ENCODE data around the gene IL27RA. TPM values are rescaled to one million over a fixed set of nuclear protein-coding genes. Genes with fewer than 3 reads are reported as not detected.
"Not testable (repeated sequence)": the region's sequence is repeated elsewhere in the genome, so short reads cannot be mapped to it uniquely, and the experiment has no call there.

IL27RA gene
- total RNA-seq, 2 experiments from 2014 or later = 66.5 to 70.3 TPM

DNA sequence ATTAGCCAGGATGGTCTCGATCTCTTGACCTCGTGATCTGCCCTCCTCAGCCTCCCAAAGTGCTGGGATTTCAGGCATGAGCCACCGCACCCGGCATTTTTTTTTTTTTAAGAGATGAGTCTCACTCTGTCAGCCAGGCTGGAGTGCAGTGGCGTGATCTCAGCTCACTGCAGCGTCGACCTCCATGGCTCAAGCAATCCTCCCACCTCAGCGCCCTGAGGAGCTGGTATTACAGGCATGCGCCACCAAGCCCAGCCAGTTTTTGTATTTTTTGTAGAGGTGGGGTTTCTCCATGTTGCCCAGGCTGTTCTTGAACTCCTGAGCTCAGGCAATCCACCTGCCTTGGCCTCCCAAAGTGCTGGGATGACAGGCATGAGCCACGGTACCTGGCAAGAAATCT lies 16.3 kb downstream of the IL27RA start:
- DNase-seq, H3K27me3 Mint-ChIP-seq, H3K9me3 Mint-ChIP-seq, H3K4me3 Mint-ChIP-seq, H3K27ac Mint-ChIP-seq, POLR2A ChIA-PET, H3K4me1 Mint-ChIP-seq: not testable (repeated sequence)
- CTCF ChIA-PET = interaction anchor here (0.6 to 4.3 kb wide), 14 partner anchors 8 to 437 kb away, joined by 3 to 36 read pairs (median 3); partner anchors contain the start of genes IL27RA and MISP3
- H3K36me3 Mint-ChIP-seq (ENCODE audit: low read depth) = peaks cover 66% of the 10 kb centered on the region

DNA sequence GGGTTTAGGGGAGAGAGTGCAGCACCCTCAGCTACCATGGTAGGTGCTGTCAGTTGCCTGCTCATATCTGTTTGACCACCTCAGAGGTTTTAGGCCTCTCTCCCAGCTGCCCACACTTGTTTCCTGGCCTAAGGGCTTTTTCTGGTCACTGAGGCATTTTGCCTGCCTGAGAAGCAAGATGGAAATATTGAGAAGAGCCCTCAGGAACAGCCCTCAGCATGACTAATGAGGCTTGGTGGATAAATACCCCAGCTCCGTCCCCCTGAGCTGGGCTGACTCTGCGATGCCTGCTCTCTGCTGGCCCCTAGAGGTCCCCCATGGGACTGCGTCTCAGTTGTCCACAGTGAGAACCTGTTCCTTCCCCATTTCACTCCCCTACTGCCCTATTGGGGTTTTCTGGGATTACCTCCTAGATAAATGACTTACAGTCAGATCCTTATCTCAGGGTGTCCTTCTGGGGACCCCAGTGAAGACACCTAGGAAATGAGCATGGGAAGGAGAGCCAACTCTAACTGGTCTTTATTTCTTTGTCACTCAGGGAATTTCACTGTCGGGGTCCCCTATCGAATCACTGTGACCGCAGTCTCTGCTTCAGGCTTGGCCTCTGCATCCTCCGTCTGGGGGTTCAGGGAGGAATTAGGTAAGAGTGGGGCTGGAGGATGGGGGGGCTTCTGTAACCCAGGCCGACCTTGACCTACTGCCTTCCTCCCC lies 17.0 kb downstream of the IL27RA start:
- Mint-ChIP-seq H3K27me3 (no peaks in the 10 kb centered on the region), H3K36me3 (ENCODE audit: low read depth) (peaks cover 67% of the 10 kb centered on the region), H3K27ac (no peak overlapping the region), H3K4me1 (peaks cover 4% of the 10 kb centered on the region), H3K4me3 (no peak overlapping the region), H3K9me3 (no peaks in the 10 kb centered on the region)
- POLR2A ChIA-PET = no interaction called here
- CTCF ChIA-PET = interaction anchor here (0.6 to 4.3 kb wide), 13 partner anchors 9 to 436 kb away, joined by 3 to 36 read pairs (median 3); partner anchors contain the start of genes IL27RA and MISP3
- peak; percentile 76 for DNase-seq

DNA sequence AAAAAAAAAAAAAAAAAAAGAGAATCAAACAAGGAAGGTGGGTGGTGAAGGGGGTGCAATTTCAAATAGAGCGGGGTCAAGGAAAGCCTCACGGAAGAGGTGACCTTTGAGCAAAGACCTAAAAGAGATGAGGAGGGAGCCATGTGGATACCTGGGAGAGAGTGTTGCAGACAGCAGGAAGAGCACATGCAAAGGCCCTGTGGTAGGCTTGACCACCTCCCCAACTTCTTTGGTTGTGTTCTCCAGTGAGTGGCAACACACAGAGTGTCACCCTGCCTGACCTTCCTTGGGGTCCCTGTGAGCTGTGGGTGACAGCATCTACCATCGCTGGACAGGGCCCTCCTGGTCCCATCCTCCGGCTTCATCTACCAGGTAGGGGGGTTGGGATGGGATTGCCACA lies 18.9 kb downstream of the IL27RA start:
- Mint-ChIP-seq H3K36me3 (ENCODE audit: low read depth) (peaks cover 67% of the 10 kb centered on the region), H3K27ac (no peak overlapping the region)

DNA sequence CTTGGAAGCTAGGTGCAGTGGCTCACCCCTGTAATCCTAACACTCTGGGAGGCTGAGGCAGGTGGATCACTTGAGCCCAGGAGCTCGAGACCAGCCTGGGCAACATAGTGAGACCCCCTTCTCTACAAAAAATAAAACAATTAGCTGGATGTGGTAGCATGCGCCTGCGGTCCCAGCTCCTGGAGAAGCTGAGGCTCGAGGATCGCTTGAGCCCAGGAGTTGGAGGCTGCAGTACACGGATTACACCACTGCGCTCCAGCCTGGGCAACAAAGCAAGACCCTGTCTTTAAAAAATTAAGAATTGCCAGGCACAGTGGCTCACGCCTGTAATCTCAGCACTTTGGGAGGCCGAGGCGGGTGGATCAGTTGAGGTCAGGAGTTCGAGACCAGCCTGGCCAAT lies 19.4 kb downstream of the IL27RA start:
- CTCF ChIA-PET = interaction anchor here (1.3 to 3.1 kb wide), 2 partner anchors 12 to 22 kb away, joined by 3 to 15 read pairs; partner anchors contain the start of gene MISP3
- H3K36me3 Mint-ChIP-seq (ENCODE audit: low read depth) = peaks cover 63% of the 10 kb centered on the region
- H3K27ac Mint-ChIP-seq, H3K4me1 Mint-ChIP-seq, H3K4me3 Mint-ChIP-seq, H3K27me3 Mint-ChIP-seq, H3K9me3 Mint-ChIP-seq, DNase-seq, POLR2A ChIA-PET: not testable (repeated sequence)

More for the DNA sequence above, 18.9 kb downstream of the IL27RA start:
- H3K4me3 Mint-ChIP-seq = no peak overlapping the region
- DNase-seq = no peak
- no peaks in the 10 kb centered on the region for H3K27me3 Mint-ChIP-seq
- peaks cover 4% of the 10 kb centered on the region for H3K4me1 Mint-ChIP-seq
- ChIA-PET CTCF (interaction anchor here (1.3 to 3.1 kb wide), 2 partner anchors 11 to 22 kb away, joined by 3 to 15 read pairs; partner anchors contain the start of gene MISP3), POLR2A (no interaction called here)
- no peaks in the 10 kb centered on the region for H3K9me3 Mint-ChIP-seq

DNA sequence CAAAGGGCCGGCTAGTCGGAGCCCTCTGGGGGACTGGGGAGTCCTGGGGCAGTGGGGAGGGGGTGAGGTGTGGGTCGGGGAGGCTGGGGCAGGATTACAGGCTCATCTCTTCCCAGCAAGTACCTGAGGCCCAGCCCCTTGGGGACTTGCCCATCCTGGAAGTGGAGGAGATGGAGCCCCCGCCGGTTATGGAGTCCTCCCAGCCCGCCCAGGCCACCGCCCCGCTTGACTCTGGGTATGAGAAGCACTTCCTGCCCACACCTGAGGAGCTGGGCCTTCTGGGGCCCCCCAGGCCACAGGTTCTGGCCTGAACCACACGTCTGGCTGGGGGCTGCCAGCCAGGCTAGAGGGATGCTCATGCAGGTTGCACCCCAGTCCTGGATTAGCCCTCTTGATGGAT lies 20.4 kb downstream of the IL27RA start:
- POLR2A ChIA-PET = no interaction called here
- Mint-ChIP-seq H3K4me3 (no peak overlapping the region), H3K4me1 (peaks cover 3% of the 10 kb centered on the region), H3K9me3 (no peaks in the 10 kb centered on the region), H3K36me3 (ENCODE audit: low read depth) (peaks cover 54% of the 10 kb centered on the region), H3K27ac (no peak overlapping the region), H3K27me3 (peaks cover 4% of the 10 kb centered on the region)
- DNase-seq = no peak
- CTCF ChIA-PET = interaction anchor here (3.1 kb wide), 1 partner anchor 21 kb away, joined by 15 read pairs; the partner anchor contains the start of gene MISP3

DNA sequence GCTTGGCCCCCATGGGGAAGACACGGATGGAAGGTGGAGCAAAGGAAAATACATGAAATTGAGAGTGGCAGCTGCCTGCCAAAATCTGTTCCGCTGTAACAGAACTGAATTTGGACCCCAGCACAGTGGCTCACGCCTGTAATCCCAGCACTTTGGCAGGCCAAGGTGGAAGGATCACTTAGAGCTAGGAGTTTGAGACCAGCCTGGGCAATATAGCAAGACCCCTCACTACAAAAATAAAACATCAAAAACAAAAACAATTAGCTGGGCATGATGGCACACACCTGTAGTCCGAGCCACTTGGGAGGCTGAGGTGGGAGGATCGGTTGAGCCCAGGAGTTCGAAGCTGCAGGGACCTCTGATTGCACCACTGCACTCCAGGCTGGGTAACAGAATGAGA lies 20.9 kb downstream of the IL27RA start:
- Mint-ChIP-seq H3K4me1 (peaks cover 3% of the 10 kb centered on the region), H3K36me3 (ENCODE audit: low read depth) (peaks cover 50% of the 10 kb centered on the region), H3K4me3 (no peak overlapping the region), H3K27ac (no peak overlapping the region), H3K27me3 (peaks cover 6% of the 10 kb centered on the region), H3K9me3 (no peaks in the 10 kb centered on the region)
- DNase-seq = no peak
- ChIA-PET POLR2A (no interaction called here), CTCF (interaction anchor here (0.5 to 3.1 kb wide), 7 partner anchors 18 to 517 kb away, joined by 3 to 15 read pairs (median 3); partner anchors contain the start of gene MISP3)

DNA sequence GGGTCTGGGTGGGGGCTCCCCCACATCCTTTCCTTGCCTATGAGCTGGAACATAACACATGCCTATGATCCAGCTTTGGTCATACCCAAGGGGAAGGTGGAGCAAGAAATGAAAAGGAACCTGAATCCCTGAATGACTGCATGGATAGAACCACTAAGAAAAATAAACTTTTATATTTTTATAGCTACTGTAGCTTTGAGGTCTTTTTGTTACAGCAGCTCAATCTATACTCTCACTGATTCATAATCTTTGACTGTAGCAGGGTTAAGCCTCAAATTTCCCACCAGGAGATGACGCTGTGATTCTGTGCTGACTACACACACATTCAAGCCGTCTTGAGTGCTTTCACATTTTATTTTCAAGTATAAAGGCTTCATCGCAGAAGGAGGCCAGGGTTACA lies 21.5 kb downstream of the IL27RA start:
- no peak for DNase-seq
- Mint-ChIP-seq H3K4me1 (peaks cover 7% of the 10 kb centered on the region), H3K27me3 (peaks cover 11% of the 10 kb centered on the region), H3K9me3 (no peaks in the 10 kb centered on the region), H3K4me3 (no peak overlapping the region), H3K27ac (no peak overlapping the region), H3K36me3 (ENCODE audit: low read depth) (peaks cover 47% of the 10 kb centered on the region)
- ChIA-PET POLR2A (no interaction called here), CTCF (interaction anchor here (0.5 to 3.1 kb wide), 6 partner anchors 18 to 517 kb away, joined by 3 to 15 read pairs (median 3); partner anchors contain the start of gene MISP3)

DNA sequence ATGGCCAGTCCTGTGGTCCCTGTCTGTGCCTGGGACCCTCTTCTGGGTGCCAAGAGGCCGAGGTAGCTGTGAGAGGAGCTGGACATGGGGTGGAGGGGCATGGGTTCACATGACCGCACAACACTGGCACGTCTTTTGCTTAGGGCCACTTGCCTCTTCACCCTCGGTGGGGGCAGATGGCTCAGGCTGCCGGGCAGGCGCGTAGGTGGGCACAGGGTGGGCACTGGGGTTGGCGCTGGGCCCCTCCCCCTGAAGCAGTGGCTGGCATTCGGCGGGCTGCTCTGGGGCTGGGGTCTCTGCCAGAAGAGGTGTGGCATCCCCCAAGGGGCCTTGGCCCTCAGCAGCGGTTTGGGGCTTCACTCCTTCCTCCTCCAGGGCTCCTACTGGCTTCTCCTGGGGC lies 21.9 kb downstream of the IL27RA start:
- Mint-ChIP-seq H3K27ac (no peak overlapping the region), H3K4me1 (peaks cover 12% of the 10 kb centered on the region), H3K36me3 (ENCODE audit: low read depth) (peaks cover 43% of the 10 kb centered on the region), H3K27me3 (peaks cover 16% of the 10 kb centered on the region), H3K4me3 (no peak overlapping the region), H3K9me3 (no peaks in the 10 kb centered on the region)
- DNase-seq = no peak
- ChIA-PET POLR2A (no interaction called here), CTCF (interaction anchor here (1.1 to 3.1 kb wide), 3 partner anchors 19 to 194 kb away, joined by 3 to 15 read pairs (median 3); partner anchors contain the start of gene MISP3)

DNA sequence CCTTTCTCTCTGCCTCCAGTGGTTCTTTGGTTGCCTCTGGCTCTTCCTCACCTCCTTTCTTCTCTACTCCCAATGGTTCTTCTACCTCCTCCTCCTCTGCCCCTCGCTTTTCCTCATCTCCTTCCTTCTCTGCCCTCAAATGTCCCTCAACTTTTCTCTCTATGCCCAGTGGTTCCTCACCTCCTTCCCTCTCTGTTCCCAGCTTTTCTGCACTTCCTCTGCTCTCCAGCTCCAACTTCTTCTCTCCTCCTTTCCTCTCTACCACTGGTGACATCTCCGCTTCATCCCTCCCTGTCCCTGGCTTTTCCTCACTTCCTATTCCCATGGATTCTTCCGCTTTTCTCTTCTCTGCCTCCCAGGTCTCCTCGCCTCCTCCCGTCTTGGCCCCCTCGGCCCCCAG lies 22.5 kb downstream of the IL27RA start:
- Mint-ChIP-seq H3K27ac (no peak overlapping the region), H3K4me3 (no peak overlapping the region), H3K9me3 (no peaks in the 10 kb centered on the region), H3K36me3 (ENCODE audit: low read depth) (peaks cover 38% of the 10 kb centered on the region), H3K4me1 (peaks cover 17% of the 10 kb centered on the region), H3K27me3 (peaks cover 22% of the 10 kb centered on the region)
- ChIA-PET POLR2A (no interaction called here), CTCF (no interaction called here)
- DNase-seq = no peak

DNA sequence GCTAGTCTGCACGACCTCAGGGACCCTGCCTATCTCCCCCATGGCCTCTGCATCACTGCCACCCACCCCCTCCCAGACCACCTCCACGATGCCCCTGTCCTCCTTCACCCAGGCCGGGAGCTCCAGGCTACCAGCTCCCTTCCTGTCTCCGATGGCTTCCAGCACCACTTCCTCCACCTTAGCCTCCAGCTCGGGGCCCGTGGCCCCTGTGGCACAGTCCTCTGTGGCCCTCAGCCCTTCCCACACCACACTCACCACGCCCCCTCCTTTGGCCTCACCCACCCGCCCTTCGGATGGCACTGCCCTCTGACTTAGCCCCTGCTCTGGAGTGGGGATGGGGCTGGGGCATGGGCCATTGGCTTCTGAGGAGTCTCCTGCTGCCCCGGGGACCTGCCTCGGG lies 23.2 kb downstream of the IL27RA start:
- H3K4me3 Mint-ChIP-seq = no peak overlapping the region
- peaks cover 17% of the 10 kb centered on the region for H3K4me1 Mint-ChIP-seq
- no peak overlapping the region for H3K27ac Mint-ChIP-seq
- peaks cover 33% of the 10 kb centered on the region for H3K36me3 Mint-ChIP-seq (ENCODE audit: low read depth)
- ChIA-PET POLR2A (no interaction called here), CTCF (interaction anchor here (0.6 kb wide), 1 partner anchor 23 kb away, joined by 3 read pairs; the partner anchor contains the start of gene IL27RA)
- no peak for DNase-seq
- H3K9me3 Mint-ChIP-seq = no peaks in the 10 kb centered on the region
- peaks cover 25% of the 10 kb centered on the region for H3K27me3 Mint-ChIP-seq

DNA sequence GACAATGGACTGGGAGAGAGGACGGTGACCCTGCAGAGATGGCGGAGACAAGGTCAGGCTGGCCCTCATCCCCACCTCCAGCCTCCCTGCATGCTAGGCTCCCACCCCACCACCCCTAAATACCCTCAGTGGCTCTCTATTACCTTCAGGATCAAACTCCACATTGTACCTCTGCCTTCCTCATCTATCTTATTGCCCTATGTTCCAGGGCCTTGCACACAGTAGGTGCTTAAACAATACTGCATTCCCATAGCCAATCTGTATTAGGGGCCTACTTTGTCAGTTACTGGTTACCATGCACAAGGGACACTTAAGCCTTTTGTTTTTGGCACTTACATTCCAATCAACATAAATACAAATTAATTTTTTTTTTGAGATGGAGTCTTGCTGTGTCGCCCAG lies 23.8 kb downstream of the IL27RA start:
- Mint-ChIP-seq H3K27ac (no peak overlapping the region), H3K27me3 (peaks cover 31% of the 10 kb centered on the region), H3K4me1 (peaks cover 17% of the 10 kb centered on the region), H3K9me3 (no peaks in the 10 kb centered on the region), H3K4me3 (no peak overlapping the region), H3K36me3 (ENCODE audit: low read depth) (peaks cover 27% of the 10 kb centered on the region)
- no peak for DNase-seq
- ChIA-PET POLR2A (no interaction called here), CTCF (interaction anchor here (0.9 to 1.0 kb wide), 2 partner anchors 9 to 175 kb away, joined by 3 to 5 read pairs; no protein-coding TSS in a partner anchor)

DNA sequence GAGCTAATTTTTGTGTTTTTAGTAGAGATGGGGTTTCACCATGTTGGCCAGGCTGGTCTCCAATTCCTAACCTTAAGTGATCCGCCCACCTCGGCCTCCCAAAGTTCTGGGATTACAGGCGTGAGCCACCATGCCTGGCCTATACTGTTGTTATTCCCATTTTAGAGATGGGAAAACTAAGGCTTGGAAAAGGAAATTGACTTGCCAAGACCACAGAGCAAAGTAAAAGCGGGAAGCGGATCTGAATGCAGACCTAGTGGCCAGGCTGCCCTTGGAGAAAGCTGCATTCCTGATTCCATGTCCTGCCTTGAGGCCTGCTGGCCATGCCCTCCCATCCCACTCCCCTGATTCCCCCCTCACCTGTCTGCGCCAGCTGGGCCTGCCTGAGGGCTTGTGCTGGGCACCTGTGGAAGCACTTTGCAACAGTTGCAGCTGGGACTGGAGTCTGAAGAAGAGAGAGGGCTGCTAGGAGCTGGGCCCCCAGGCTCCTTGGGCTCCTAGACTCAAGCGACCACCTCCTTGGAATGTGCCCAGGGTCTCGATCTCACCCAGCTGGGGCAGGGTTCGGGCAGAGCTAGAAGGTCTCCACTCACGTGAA lies 24.6 kb downstream of the IL27RA start:
- Mint-ChIP-seq H3K4me1 (peaks cover 17% of the 10 kb centered on the region), H3K27ac (no peak overlapping the region), H3K4me3 (no peak overlapping the region), H3K9me3 (no peaks in the 10 kb centered on the region), H3K27me3 (peaks cover 37% of the 10 kb centered on the region), H3K36me3 (ENCODE audit: low read depth) (peaks cover 21% of the 10 kb centered on the region)
- DNase-seq = no peak
- ChIA-PET POLR2A (no interaction called here), CTCF (interaction anchor here (0.9 to 6.1 kb wide), 7 partner anchors 10 to 194 kb away, joined by 3 to 82 read pairs (median 4); partner anchors contain the start of gene MISP3)
